22Rv1 (cell line): ENCODE results near the gene ZNF165.
"Not testable (repeated sequence)": the region's sequence is repeated elsewhere in the genome, so short reads cannot be mapped to it uniquely, and the experiment has no call there.

Experiments
- H3K27ac ChIP-seq: fragments of 450-650 bp; 2 replicates; pipeline ENCODE4 v1.5.1; 2017
- ZFX ChIP-seq: fragments of 450-650 bp; IDR thresholded peaks from 2 replicates; pipeline ENCODE4 v1.6.1; 2017; ENCODE audit warnings: antibody characterized with exemption, borderline replicate concordance
- TF ChIP-seq, protein P1 (sequence below): fragments of 450-650 bp; IDR thresholded peaks from 2 replicates; pipeline ENCODE4 v1.5.1; 2017; ENCODE audit warnings: mild to moderate bottlenecking

The ZNF165 gene

DNA sequence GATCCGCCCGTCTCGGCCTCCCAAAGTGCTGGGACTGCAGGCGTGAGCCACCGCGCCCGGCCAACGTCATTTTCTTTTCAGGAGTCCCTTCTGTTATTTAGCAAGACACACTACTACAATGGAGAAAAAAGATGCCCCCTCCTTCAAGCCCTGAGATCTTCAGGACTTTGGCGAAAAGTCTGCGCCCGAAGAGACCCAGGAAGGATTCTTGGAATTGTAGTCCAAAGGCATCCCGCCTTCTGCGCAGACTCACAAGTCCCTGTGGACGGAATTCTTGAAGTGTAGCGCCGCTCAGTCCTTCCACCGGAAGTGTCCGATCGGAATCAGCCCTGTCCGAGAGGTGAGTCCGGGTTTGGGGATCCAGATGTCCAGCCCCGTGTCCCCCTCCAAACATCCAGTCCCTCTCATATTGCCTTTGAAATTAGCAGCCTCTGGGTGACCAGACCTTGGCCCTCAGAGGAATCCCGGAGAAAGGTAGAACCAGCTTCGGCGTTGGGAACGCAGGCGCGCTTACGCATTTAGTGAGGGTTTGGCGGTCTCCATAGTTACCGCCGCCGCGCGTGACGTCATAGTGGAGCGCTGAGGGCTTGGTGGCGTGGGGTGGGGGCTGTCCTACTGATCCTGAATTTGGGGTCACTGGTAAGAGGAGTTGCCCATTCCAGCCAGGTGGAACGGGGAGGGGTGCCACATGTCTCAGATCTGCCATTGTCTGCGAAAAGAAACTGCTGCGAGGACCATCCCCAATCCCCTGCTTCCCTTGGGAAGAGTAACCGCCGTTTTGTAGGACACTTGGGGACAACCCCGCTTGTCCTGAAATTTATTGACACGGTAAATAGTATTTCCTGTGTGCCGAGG, 490 bp downstream of the ZNF165 start:
- TF ChIP-seq ZFX: no peak
- TF ChIP-seq, protein P1, sequence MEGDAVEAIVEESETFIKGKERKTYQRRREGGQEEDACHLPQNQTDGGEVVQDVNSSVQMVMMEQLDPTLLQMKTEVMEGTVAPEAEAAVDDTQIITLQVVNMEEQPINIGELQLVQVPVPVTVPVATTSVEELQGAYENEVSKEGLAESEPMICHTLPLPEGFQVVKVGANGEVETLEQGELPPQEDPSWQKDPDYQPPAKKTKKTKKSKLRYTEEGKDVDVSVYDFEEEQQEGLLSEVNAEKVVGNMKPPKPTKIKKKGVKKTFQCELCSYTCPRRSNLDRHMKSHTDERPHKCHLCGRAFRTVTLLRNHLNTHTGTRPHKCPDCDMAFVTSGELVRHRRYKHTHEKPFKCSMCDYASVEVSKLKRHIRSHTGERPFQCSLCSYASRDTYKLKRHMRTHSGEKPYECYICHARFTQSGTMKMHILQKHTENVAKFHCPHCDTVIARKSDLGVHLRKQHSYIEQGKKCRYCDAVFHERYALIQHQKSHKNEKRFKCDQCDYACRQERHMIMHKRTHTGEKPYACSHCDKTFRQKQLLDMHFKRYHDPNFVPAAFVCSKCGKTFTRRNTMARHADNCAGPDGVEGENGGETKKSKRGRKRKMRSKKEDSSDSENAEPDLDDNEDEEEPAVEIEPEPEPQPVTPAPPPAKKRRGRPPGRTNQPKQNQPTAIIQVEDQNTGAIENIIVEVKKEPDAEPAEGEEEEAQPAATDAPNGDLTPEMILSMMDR: no peak
- peak overlapping the region; percentile 78 for H3K27ac ChIP-seq

DNA sequence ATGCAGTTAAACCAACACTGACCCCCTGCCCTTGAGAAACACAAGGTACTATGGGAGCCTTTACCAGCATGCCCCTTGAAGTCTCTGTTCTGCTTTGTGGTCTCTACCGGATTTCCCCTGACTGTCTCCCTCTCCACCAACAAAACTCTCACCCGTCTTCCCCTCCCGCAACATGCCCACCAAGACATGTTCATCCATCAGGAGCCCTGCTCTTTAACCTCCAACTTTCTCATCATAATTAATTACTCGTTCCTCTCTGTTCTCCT, 1.1 kb downstream of the ZNF165 start:
- peak overlapping the region; percentile 78 for H3K27ac ChIP-seq
- TF ChIP-seq, protein P1: no peak
- TF ChIP-seq ZFX: no peak

DNA sequence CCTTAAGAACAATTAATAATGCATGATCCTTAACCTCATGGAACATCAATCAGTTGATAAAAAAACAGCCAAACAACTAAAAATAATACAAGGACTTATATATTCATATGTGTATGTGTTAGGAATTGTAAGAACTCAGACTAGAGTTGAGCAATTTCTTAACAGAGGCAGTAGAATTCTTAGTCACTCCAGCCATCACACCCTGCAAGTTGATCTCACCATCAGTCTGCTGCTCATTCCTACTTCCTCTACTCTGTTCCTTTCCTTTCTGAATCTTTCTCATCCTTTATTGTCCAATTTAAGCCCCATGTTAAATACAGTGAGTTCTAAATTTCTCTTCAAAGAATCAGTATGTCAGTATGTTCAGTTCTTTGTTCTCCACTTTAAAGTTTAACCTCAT, 2.6 kb downstream of the ZNF165 start:
- no peak overlapping the region for H3K27ac ChIP-seq
- no peak for TF ChIP-seq ZFX
- TF ChIP-seq, protein P1: no peak

DNA sequence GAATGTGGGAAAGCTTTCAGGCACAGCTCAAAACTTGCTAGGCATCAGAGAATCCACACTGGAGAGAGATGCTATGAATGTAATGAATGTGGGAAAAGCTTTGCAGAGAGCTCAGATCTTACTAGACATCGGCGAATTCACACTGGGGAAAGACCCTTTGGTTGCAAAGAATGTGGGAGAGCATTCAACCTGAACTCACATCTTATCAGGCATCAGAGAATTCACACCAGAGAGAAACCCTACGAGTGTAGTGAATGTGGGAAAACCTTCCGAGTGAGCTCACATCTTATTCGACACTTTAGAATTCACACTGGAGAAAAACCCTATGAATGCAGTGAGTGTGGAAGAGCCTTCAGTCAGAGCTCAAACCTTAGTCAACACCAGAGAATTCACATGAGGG, 8.7 kb downstream of the ZNF165 start:
- TF ChIP-seq, protein P1: no peak
- no peak overlapping the region for H3K27ac ChIP-seq

DNA sequence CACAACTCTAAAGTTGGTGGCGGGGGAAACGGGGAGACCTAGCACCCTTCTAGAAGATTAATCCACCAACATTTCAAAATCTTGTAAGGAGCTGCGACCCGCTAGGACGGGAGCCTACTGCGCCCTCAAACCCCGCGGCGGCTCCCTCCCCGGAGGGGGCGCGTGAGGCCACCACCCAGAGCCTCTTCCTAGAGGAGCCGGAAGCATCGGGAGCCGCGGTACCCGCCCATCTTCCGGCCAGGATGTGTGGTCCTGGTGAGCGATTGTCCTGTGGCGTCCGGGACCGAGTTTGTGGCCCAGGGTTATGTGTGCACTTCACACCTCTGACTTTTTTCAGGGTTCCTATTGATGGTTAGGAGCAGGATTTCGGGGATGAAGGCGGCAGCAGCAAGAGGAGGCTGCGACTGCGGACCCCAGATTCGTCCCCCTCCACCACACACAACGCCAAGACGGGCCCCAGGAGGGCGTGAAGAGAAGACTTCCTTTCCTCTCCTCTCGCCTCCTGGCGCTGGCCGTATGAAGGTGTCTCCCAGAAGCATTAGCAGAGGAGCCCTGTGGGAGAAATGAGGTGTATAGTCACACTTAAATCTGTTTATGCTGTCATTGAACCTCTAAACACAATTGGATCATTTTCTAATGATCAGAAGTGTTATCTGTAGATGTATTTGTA, 10.7 kb downstream of the ZNF165 start:
- H3K27ac ChIP-seq: no peak overlapping the region
- TF ChIP-seq ZFX: no peak
- TF ChIP-seq, protein P1: no peak

DNA sequence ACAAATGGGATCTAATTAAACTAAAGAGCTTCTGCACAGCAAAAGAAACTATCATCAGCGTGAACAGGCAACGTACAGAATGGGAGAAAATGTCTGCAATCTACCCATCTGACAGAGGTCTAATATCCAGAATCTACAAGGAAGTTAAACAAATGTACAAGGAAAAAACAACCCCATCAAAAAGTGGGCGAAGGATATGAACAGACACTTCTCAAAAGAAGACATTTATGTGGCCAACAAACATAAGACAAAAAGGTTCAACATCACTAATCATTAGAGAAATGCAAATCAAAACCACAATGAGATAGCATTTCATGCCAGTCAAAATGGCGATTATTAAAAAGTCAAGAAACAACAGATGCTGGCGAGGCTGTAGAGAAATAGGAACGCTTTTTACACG, 21.9 kb downstream of the ZNF165 start:
- not testable (repeated sequence) for H3K27ac ChIP-seq

DNA sequence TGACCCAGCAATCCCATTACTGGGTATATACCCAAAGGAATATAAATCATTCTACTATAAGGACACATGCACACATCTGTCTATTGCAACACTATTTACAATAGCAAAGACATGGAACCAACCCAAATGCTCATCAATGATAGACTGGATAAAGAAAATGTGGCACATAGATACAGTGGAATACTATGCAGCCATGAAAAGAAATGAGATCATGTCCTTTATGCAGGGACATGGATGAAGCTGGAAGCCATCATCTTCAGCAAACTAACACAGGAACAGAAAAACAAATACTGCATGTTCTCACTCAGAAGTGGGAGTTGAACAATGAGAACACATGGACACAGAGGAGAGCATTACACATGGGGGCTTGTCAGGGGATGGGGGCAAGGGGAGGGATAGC, 22.3 kb downstream of the ZNF165 start:
- H3K27ac ChIP-seq: not testable (repeated sequence)

DNA sequence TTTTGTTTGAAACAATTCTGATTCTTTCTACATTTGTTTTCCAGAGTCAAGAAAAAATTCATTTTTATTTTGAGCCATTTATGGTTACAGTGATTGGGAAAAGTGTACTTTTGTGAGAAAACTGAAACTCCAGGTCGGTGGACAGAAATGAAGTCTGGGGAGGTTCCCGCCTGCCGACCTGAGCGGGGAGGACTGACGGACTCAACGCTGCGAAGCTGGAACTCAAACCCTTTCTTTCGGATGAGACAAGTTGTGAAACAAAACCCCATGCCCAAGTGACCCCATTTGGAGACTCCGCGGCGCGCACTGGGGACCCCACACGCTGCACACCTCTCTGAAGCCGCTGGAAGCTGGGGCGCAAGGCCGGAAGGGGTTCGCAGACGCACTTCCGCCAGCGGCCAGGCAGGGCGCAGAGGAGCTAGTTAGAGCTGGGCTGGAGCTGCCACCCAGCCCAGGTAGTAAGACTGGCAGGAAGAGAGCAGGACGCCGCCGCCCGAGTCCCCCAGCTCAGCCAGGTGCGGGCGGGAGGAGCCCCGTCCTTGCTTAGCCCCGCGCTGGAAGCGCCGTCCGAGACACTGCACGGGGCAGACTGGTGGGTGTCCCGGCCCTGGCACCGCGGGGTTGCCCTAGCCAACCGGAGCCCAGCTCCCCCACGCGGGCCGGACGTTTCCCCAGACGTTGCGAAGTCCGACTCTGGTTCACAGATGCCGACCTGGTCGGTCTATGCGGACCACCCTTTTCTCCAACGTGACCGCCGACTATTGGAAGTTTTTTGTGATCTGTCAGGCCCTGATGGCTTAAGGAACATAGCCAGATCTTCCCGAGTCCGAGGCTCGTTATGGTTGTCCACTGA, 24.2 kb downstream of the ZNF165 start:
- H3K27ac ChIP-seq: peak overlapping the region; percentile 39; the same call in 1 of the 2 replicates

More for the DNA sequence above, 24.2 kb downstream of the ZNF165 start:
- TF ChIP-seq, protein P1: peak; percentile 74
- no peak for TF ChIP-seq ZFX
